Fibroblast of skin of back (primary cell): ENCODE data around the gene PYM1.
A peak's percentile ranks its signal among the peaks of the same experiment; 100 is the strongest.
"Not testable (repeated sequence)": the region's sequence is repeated elsewhere in the genome, so short reads cannot be mapped to it uniquely, and the experiment has no call there.

Experiments
- DNase-seq: peaks from one replicate; pipeline ENCODE4 v3.0.0-alpha.2; 2013

PYM1 gene

GRCh38 chr12:55938826-55939501 lies 11.3 kb upstream of the PYM1 start:
- DNase-seq = no peak

- DNase-seq = peak; percentile 27
Measured at GRCh38 chr12:55937981-55938380, 10.3 kb upstream of the PYM1 start.

GRCh38 chr12:55935738-55936151 lies 8.1 kb upstream of the PYM1 start:
- DNase-seq = no peak

GRCh38 chr12:55934773-55935172 lies 7.1 kb upstream of the PYM1 start:
- DNase-seq = no peak

- peak; percentile 35 for DNase-seq
Measured at GRCh38 chr12:55933799-55934742, 6.4 kb upstream of the PYM1 start.

- peak; percentile 73 for DNase-seq
Measured at GRCh38 chr12:55933169-55933798, 5.6 kb upstream of the PYM1 start.

- no peak for DNase-seq
Measured at GRCh38 chr12:55932551-55932910, 4.8 kb upstream of the PYM1 start.

- DNase-seq = peak; percentile 50
Measured at GRCh38 chr12:55931780-55932550, 4.3 kb upstream of the PYM1 start.

GRCh38 chr12:55931317-55931779 lies 3.7 kb upstream of the PYM1 start:
- no peak for DNase-seq

GRCh38 chr12:55930771-55931316 lies 3.1 kb upstream of the PYM1 start, which contains the start of gene DGKA:
Gene DGKA (plus strand): TSS chr12:55931162. CDS start chr12:55936504, 5,342 bp downstream.
- DNase-seq = peak; percentile 80

GRCh38 chr12:55929306-55929791 lies 1.7 kb upstream of the PYM1 start:
- DNase-seq = no peak

GRCh38 chr12:55926738-55927587 lies 731 bp downstream of the PYM1 start:
- peak; percentile 93 for DNase-seq

- DNase-seq = no peak
Measured at GRCh38 chr12:55925870-55926737, 1.6 kb downstream of the PYM1 start.

GRCh38 chr12:55925371-55925770 lies 2.3 kb downstream of the PYM1 start:
- DNase-seq = no peak

- DNase-seq = not testable (repeated sequence)
Measured at GRCh38 chr12:55923648-55924047, 4.0 kb downstream of the PYM1 start.

- no peak for DNase-seq
Measured at GRCh38 chr12:55922126-55922525, 5.6 kb downstream of the PYM1 start.

- DNase-seq = peak; percentile 88
Measured at GRCh38 chr12:55919032-55919431, 8.7 kb downstream of the PYM1 start.

- DNase-seq = no peak
Measured at GRCh38 chr12:55915482-55915859, 12.2 kb downstream of the PYM1 start.

GRCh38 chr12:55912908-55913307 lies 14.8 kb downstream of the PYM1 start:
- no peak for DNase-seq

- DNase-seq = no peak
Measured at GRCh38 chr12:55909513-55909884, 18.2 kb downstream of the PYM1 start.
